ENCODE measurements around the gene TCERG1L. TPM values are rescaled to one million over a fixed set of nuclear protein-coding genes. Genes with fewer than 3 reads are reported as not detected.
"Not testable (repeated sequence)": the region's sequence is repeated elsewhere in the genome, so short reads cannot be mapped to it uniquely, and the experiment has no call there.

The TCERG1L gene
- total RNA-seq, 2 experiments from 2014 or later: not detected

DNA sequence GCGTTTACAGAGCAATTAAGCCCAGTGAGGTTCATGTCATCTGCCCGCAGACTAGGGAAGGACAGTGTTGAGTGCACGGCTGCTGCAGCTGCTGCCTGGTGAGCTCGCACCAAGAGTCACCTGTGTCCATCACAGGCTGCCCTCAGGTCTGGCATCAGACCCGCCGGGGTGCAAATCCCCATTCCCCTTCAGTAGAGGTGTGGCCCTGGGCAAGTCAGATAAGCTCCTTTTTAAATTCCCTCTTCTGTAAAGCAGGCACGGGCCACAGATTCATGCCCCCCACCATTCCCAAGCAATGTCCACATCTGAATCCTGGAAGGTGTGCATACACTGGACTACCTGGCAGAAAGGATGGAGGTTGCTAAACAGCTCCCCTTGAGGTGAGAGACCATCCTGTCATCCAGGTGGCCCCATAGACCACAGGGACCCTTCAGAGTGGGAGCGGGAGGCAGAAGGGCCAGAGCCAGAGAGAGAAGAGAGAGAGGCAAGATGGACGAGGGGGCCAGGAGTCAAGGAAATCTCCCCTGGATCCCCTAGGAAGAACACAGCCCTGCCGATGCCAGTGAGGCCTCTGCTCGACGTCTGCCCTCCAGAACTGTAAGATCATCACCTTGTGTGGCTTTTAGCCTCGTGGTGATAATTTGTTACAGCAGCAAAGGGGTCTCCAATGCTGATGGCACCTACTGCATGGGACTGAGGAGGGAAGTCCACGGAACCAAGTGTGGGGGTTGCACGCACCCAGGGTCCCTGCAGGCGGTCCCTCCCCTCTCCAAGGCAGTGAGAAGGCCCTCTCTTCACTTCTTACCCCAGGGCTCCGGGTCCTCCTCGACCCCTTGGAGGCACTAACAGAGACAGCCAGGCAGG lies 168.8 kb downstream of the TCERG1L start:
- CTCF ChIA-PET: no interaction called here
- Mint-ChIP-seq H3K27ac (no peak overlapping the region), H3K4me1 (no peaks in the 10 kb centered on the region), H3K27me3 (no peaks in the 10 kb centered on the region), H3K36me3 (ENCODE audit: low read depth) (no peaks in the 10 kb centered on the region), H3K9me3 (no peaks in the 10 kb centered on the region), H3K4me3 (no peak overlapping the region)
- POLR2A ChIA-PET: no interaction called here
- no peak for DNase-seq

DNA sequence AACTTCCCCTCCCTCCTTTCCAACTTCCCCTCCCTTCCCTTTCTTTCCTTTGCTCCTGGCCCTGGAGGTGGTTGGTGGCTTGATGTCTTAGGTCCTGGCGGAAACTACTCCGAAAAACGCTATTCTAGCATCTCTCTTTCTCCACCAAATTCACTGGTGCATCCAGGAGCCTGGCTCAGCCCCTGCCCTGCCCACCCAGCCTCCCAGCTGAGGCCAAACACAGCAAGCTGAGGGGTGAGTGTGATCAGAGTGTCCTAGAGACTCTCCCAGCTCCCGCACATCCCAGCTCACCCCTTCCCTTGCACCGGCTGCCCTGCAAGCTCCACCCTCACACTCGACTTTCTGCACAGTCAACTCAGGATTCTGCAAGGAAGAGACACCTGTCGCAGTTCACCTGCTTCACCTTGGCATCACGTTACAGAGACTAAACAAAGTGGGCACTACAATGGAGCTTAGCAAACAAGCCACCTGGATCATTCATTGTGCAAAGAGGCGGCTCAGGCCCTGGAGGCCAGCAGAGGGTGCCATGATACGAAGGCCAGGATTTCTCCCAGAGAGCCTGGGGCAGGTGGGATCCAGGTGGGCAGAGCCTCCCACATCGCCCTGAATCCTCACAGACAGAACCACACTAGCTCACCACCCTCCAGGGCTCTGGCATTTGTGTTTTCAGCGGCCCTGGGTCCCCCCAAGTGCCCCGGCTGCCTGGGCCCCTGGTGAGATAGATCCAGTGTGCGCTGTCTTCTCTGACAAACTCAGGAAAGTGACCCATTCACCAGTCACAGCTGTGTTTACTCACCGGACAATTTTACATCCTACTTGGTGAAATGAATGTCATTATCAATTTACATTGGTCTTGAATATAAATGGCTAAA lies 169.6 kb downstream of the TCERG1L start:
- no peaks in the 10 kb centered on the region for H3K4me1 Mint-ChIP-seq
- no peaks in the 10 kb centered on the region for H3K9me3 Mint-ChIP-seq
- H3K27ac Mint-ChIP-seq: no peak overlapping the region
- no peaks in the 10 kb centered on the region for H3K27me3 Mint-ChIP-seq
- CTCF ChIA-PET: no interaction called here
- H3K36me3 Mint-ChIP-seq (ENCODE audit: low read depth): no peaks in the 10 kb centered on the region
- H3K4me3 Mint-ChIP-seq: no peak overlapping the region
- DNase-seq: no peak
- POLR2A ChIA-PET: no interaction called here

GRCh38 chr10:131141207-131141606 lies 170.3 kb downstream of the TCERG1L start:
- Mint-ChIP-seq H3K9me3 (no peaks in the 10 kb centered on the region), H3K4me3 (no peak overlapping the region), H3K27me3 (no peaks in the 10 kb centered on the region), H3K4me1 (no peaks in the 10 kb centered on the region), H3K27ac (no peak overlapping the region), H3K36me3 (ENCODE audit: low read depth) (no peaks in the 10 kb centered on the region)
- POLR2A ChIA-PET: no interaction called here
- DNase-seq: no peak
- CTCF ChIA-PET: no interaction called here

DNA sequence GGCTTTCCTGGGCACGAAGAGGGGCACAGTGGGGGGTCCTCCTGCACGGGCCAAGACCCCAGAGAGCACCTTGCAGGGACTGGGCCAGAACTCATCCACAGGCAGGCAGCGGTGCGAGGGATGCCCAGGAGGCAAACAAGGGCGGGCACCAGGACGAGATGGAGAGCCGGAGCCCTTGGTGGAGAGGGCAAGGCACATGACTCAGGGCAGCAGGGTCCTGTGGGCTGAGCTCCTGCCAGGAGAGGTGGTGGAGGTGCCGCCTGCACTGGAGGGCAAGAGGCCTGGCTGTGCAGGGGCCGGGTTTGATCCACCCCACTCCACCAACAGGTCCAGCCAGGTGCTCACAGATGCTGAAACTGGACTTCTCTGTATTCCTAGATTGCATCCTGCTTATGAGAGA lies 170.9 kb downstream of the TCERG1L start:
- Mint-ChIP-seq H3K27me3 (no peaks in the 10 kb centered on the region), H3K36me3 (ENCODE audit: low read depth) (no peaks in the 10 kb centered on the region), H3K4me3 (no peak overlapping the region), H3K27ac (no peak overlapping the region), H3K9me3 (no peaks in the 10 kb centered on the region), H3K4me1 (no peaks in the 10 kb centered on the region)
- no peak for DNase-seq
- POLR2A ChIA-PET: no interaction called here
- CTCF ChIA-PET: no interaction called here

- POLR2A ChIA-PET: no interaction called here
- Mint-ChIP-seq H3K27ac (no peak overlapping the region), H3K4me3 (no peak overlapping the region), H3K36me3 (ENCODE audit: low read depth) (no peaks in the 10 kb centered on the region), H3K4me1 (no peaks in the 10 kb centered on the region), H3K27me3 (no peaks in the 10 kb centered on the region), H3K9me3 (no peaks in the 10 kb centered on the region)
- DNase-seq: no peak
- CTCF ChIA-PET: no interaction called here
These were observed 174.3 kb downstream of the TCERG1L start for GRCh38 chr10:131137223-131137622.

GRCh38 chr10:131136336-131136735 lies 175.2 kb downstream of the TCERG1L start:
- DNase-seq; H3K9me3 Mint-ChIP-seq; H3K27me3 Mint-ChIP-seq; H3K4me1 Mint-ChIP-seq; H3K27ac Mint-ChIP-seq; CTCF ChIA-PET; H3K4me3 Mint-ChIP-seq; POLR2A ChIA-PET; H3K36me3 Mint-ChIP-seq (ENCODE audit: low read depth): not testable (repeated sequence)

GRCh38 chr10:131135716-131136115 lies 175.8 kb downstream of the TCERG1L start:
- Mint-ChIP-seq H3K27me3 (no peaks in the 10 kb centered on the region), H3K4me1 (no peaks in the 10 kb centered on the region), H3K27ac (no peak overlapping the region), H3K4me3 (no peak overlapping the region), H3K9me3 (no peaks in the 10 kb centered on the region), H3K36me3 (ENCODE audit: low read depth) (no peaks in the 10 kb centered on the region)
- DNase-seq: no peak
- ChIA-PET CTCF (no interaction called here), POLR2A (no interaction called here)

- ChIA-PET CTCF (interaction anchor here (0.6 kb wide), 1 partner anchor 43 kb away, joined by 3 read pairs; no protein-coding TSS in a partner anchor), POLR2A (no interaction called here)
- H3K27me3 Mint-ChIP-seq: no peaks in the 10 kb centered on the region
- no peaks in the 10 kb centered on the region for H3K36me3 Mint-ChIP-seq (ENCODE audit: low read depth)
- no peaks in the 10 kb centered on the region for H3K9me3 Mint-ChIP-seq
- no peak overlapping the region for H3K4me3 Mint-ChIP-seq
- no peak for DNase-seq
- no peak overlapping the region for H3K27ac Mint-ChIP-seq
- no peaks in the 10 kb centered on the region for H3K4me1 Mint-ChIP-seq
These were observed 176.9 kb downstream of the TCERG1L start for GRCh38 chr10:131134651-131135050.

DNA sequence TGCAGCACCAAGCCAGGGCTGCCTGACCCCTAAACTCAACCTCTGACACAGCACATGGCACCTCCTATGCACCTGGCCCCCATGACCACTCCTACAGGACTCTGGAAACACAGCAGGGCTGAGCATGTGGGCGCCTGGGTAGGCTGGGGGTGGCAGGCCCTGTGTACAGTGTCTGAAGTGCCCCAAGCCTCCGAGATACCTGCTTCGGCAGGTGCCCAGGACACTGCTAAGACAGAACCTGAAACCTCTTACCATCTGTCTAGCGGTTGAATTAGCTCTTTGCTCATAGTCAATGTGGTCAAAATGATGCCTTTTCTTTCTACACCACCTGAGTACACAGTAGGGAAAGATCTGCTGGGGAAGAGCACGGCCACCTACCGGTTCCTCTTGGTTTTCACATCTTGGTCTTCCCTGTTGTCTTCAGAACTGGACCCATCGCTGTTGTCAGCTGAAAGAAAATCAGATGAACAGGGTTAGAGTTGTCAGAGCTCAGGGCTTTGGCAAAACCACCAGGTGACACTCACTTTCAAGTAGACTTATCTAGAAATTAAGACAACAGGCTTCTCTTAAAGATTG lies 177.4 kb downstream of the TCERG1L start:
- CTCF ChIA-PET: no interaction called here
- Mint-ChIP-seq H3K27ac (no peak overlapping the region), H3K27me3 (no peaks in the 10 kb centered on the region), H3K9me3 (no peaks in the 10 kb centered on the region), H3K4me1 (no peaks in the 10 kb centered on the region), H3K36me3 (ENCODE audit: low read depth) (no peaks in the 10 kb centered on the region), H3K4me3 (no peak overlapping the region)
- POLR2A ChIA-PET: no interaction called here
- DNase-seq: no peak

DNA sequence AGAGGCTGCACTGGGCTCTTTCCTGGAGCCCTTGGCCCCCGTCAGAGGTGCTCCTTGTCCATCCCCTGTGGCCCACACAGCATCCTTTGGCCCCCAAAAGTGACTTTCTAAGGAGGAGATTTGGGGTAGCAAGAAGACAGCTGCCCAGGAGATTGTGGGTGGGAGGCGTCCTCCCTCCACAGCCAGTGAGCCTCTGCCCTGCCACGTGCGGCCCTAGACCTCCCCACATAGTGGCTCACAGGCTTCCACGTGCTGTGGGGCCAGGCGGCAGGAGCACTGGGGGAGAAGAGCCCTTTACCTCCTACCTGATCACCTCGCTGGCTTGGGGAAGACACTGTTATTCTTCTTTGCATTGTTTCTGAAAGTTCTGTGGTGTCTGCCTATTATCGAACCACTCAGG lies 178.8 kb downstream of the TCERG1L start:
- no peaks in the 10 kb centered on the region for H3K9me3 Mint-ChIP-seq
- peaks cover 3% of the 10 kb centered on the region for H3K4me1 Mint-ChIP-seq
- H3K27ac Mint-ChIP-seq: no peak overlapping the region
- ChIA-PET POLR2A (no interaction called here), CTCF (no interaction called here)
- H3K27me3 Mint-ChIP-seq: peaks cover 2% of the 10 kb centered on the region
- H3K4me3 Mint-ChIP-seq: no peak overlapping the region
- no peak for DNase-seq
- no peaks in the 10 kb centered on the region for H3K36me3 Mint-ChIP-seq (ENCODE audit: low read depth)

GRCh38 chr10:131131726-131132591 lies 179.6 kb downstream of the TCERG1L start:
- no peak for DNase-seq
- peaks cover 2% of the 10 kb centered on the region for H3K27me3 Mint-ChIP-seq
- ChIA-PET POLR2A (no interaction called here), CTCF (no interaction called here)
- H3K36me3 Mint-ChIP-seq (ENCODE audit: low read depth): no peaks in the 10 kb centered on the region
- no peaks in the 10 kb centered on the region for H3K9me3 Mint-ChIP-seq
- H3K4me1 Mint-ChIP-seq: peaks cover 8% of the 10 kb centered on the region
- no peak overlapping the region for H3K4me3 Mint-ChIP-seq
- H3K27ac Mint-ChIP-seq: no peak overlapping the region

- Mint-ChIP-seq H3K36me3 (ENCODE audit: low read depth) (no peaks in the 10 kb centered on the region), H3K27ac (no peak overlapping the region), H3K27me3 (peaks cover 2% of the 10 kb centered on the region), H3K4me3 (no peak overlapping the region), H3K4me1 (peaks cover 12% of the 10 kb centered on the region), H3K9me3 (no peaks in the 10 kb centered on the region)
- DNase-seq: no peak
- ChIA-PET CTCF (no interaction called here), POLR2A (no interaction called here)
These were observed 181.5 kb downstream of the TCERG1L start for GRCh38 chr10:131130025-131130424.

DNA sequence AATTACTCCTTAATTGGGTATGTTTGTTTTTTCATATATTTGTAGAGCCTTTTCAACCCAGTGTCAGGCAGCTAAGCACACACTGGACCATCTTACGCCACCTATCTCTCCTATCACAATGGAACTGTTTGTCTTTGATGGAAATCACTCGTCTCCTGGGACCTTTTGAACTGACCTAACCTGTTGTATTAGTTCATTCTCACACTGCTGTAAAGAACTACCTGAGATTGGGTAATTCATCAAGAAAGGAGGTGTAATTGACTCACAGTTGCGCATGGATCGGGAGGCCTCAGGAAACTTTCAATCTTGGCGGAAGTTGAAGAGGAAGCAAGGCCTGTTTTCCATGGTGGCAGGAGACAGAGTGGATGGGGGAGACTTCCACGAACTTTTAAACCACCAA lies 182.0 kb downstream of the TCERG1L start:
- Mint-ChIP-seq H3K4me1 (peaks cover 12% of the 10 kb centered on the region), H3K27me3 (peaks cover 2% of the 10 kb centered on the region), H3K36me3 (ENCODE audit: low read depth) (no peaks in the 10 kb centered on the region), H3K4me3 (no peak overlapping the region), H3K27ac (no peak overlapping the region), H3K9me3 (no peaks in the 10 kb centered on the region)
- DNase-seq: no peak
- ChIA-PET POLR2A (no interaction called here), CTCF (no interaction called here)

Data from activated CD4-positive, alpha-beta T cell treated with anti-CD3 and anti-CD28 coated beads, Interleukin-2, amount 10 ng/mL, durations not matched to agents 7 days and 5 days (primary cell).